ENCODE data around the gene EMD. TPM values are rescaled to one million over a fixed set of nuclear protein-coding genes. Genes with fewer than 3 reads are reported as not detected.
"Not testable (repeated sequence)": the region's sequence is repeated elsewhere in the genome, so short reads cannot be mapped to it uniquely, and the experiment has no call there.

EMD gene
- total and polyA plus RNA-seq, 12 donors: 7.7 to 95.2 (median 52.6) TPM

GRCh38 chrX:154389812-154390747 lies 11.0 kb downstream of the EMD start:
- peak in 1 of 7 donors; percentile 17 for DNase-seq
- peak overlapping the region in 1 of 4 donors; percentile 42 for H3K4me3 ChIP-seq

GRCh38 chrX:154396363-154396762 lies 17.3 kb downstream of the EMD start:
- H3K27me3 ChIP-seq; H3K4me3 ChIP-seq; H3K4me1 ChIP-seq (replicated peaks in 1 of 2); H3K9me3 ChIP-seq (replicated peaks in 1 of 3); H3K27ac ChIP-seq: not testable (repeated sequence)
- 91 to 95% (median 92%) methylated on average over 15 to 17 of the region's 17 CpGs for WGBS, 4 donors
- DNase-seq: peak in 1 of 7 donors; percentile 18
- intact Hi-C loops (cut with DNase I): loop anchor here in 1 of 2 donors (5.0 kb wide), 1 partner anchor 136 kb away; no protein-coding TSS in a partner anchor
- peaks cover 0 to 23% of the 10 kb centered on the region in 2 donors for H3K36me3 ChIP-seq (replicated peaks in 1 of 2)

More at GRCh38 chrX:154389812-154390747, 11.0 kb downstream of the EMD start:
- H3K4me1 ChIP-seq (replicated peaks in 1 of 2); intact Hi-C loops (cut with DNase I); H3K27me3 ChIP-seq; H3K9me3 ChIP-seq (replicated peaks in 1 of 3); H3K36me3 ChIP-seq (replicated peaks in 1 of 2): not testable (repeated sequence)
- peak overlapping the region in 1 of 5 donors; percentile 91 for H3K27ac ChIP-seq
- WGBS, 4 donors: 1 to 24% methylated on average over 15 to 19 of the region's 121 CpGs; no CpG with 5 or more reads in 2 of the 4 donors

DNA sequence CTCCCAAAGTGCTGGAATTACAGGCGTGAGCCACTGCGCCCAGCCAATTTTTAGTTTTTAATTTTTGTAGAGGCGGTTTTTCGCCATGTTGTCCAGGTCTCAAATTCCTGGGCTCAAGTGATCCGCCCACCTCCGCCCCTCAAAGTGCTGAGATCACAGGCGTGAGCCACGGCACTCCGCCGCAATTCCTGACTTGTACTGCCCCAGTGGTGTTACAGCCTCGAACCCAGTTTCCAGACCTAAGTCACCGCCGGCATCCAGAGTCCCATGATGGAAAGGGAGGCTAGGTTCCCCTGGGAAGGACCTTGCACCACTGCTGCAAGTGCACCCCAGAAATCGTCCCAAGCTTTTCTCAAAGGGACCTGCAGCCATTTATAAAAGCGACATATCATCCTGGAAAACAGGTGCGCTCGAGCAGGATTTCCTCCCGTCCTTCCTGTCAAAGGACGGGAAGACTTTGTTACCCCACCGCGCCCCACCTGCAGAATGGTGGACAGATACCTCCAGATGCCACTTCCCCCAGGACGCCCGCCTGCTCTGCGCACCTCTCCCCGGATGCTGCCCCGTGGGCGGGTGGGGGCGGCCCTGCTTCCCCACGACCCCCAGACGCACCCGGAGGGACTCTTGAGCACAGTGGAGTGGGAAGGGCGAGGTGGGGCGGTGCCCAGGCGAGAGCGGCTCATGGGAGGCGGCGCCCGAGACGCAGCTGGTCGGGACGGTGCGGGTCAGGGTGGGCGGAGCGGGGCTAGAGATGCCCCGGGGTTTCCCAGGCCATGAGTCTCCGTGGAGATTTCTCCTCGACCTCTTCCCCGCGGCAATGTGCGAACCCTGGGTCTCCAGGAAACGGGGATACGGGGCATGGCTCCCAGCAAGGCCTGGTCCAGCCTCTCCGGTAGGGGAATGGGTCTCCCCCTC lies 18.1 kb downstream of the EMD start:
- H3K4me1 ChIP-seq (replicated peaks in 1 of 2): peaks cover 0 to 8% of the 10 kb centered on the region in 2 donors
- peak overlapping the region in 2 of 4 donors; percentile 15 to 59 for H3K4me3 ChIP-seq
- TF ChIP-seq CTCF (IDR thresholded peaks at IDR 0.05): no peak
- no peak for TF ChIP-seq POLR2A (IDR thresholded peaks at IDR 0.05)
- intact Hi-C loops (cut with DNase I): loop anchor here in 1 of 2 donors (5.0 kb wide), 1 partner anchor 135 kb away; no protein-coding TSS in a partner anchor
- DNase-seq: peak in 6 of 7 donors; percentile 65 to 85 (median 70)
- peak overlapping the region; percentile 88 to 99 (median 98) for H3K27ac ChIP-seq
- H3K27me3 ChIP-seq: no peaks in the 10 kb centered on the region
- H3K36me3 ChIP-seq (replicated peaks in 1 of 2): peaks cover 0 to 23% of the 10 kb centered on the region in 2 donors
- WGBS, 4 donors: 11 to 59% (median 43%) methylated on average over 11 to 53 of the region's 53 CpGs
- H3K9me3 ChIP-seq (replicated peaks in 1 of 3): no peaks in the 10 kb centered on the region

DNA sequence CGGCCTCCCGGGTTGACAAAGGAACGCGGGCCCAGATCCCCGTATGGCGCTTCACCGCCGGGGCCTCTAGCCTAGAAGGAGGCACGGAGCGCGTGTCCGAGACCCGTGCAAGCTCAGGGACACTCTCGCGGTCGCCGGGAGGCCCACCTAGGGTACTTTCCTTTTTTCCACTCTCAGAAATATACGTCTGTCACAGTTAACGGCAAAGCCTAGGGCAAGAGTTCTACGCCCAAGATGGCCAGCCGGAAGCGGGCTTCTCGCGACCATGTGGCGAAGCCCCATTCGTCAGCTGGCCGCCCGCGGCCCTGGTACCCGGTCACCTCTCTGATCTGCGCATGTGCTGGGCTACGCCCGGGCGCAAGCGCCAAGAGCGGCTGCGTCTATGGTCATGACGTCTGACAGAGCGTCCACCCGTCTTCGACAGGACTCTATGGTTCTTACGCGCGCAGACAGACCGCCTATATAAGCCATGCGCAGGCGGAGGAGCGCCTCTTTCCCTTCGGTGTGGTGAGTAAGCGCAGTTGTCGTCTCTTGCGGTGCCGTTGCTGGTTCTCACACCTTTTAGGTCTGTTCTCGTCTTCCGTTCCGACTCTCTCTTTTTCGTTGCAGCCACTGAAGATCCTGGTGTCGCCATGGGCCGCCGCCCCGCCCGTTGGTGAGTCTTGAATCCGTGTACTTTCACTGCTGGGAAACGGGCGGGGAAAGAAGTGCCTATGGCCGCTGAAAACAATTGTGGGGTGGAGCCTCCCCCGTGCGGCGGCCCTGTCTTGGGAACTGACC lies 19.0 kb downstream of the EMD start, which contains the start of gene RPL10:
Gene RPL10 (plus strand): TSS at position 490 of the 780 bp plus-strand sequence. CDS start 143 bp downstream, at position 633.
- TF ChIP-seq CTCF (IDR thresholded peaks at IDR 0.05) (no peak), POLR2A (IDR thresholded peaks at IDR 0.05) (peak; percentile 93 to 94)

More for the DNA sequence above, 19.0 kb downstream of the EMD start, which contains the start of gene RPL10:
- no peaks in the 10 kb centered on the region for H3K9me3 ChIP-seq (replicated peaks in 1 of 3)
- peak within 1 kb of the TSS; percentile 88 to 99 (median 98) for H3K27ac ChIP-seq
- H3K4me1 ChIP-seq (replicated peaks in 1 of 2): peaks cover 0 to 8% of the 10 kb centered on the region in 2 donors
- peak; percentile 93 to 98 (median 95) for DNase-seq
- H3K36me3 ChIP-seq (replicated peaks in 1 of 2): peaks cover 0 to 23% of the 10 kb centered on the region in 2 donors
- no peaks in the 10 kb centered on the region for H3K27me3 ChIP-seq
- whole genome bisulfite sequencing, 4 donors: 0 to 51% (median 31%) methylated on average over 30 to 69 of the region's 69 CpGs; no CpG with 5 or more reads in 1 of the 4 donors
- intact Hi-C loops (cut with DNase I): loop anchor here in 1 of 2 donors (5.0 kb wide), 1 partner anchor 134 kb away; no protein-coding TSS in a partner anchor
- peak within 1 kb of the TSS; percentile 42 to 86 (median 62) for H3K4me3 ChIP-seq
